ENCODE measurements around the gene TFEB. TPM values are rescaled to one million over a fixed set of nuclear protein-coding genes. Genes with fewer than 3 reads are reported as not detected.

The TFEB gene
- total RNA-seq, 1 donor from 2014 or later: 37.8 TPM

GRCh38 chr6:41733360-41733706 lies 2.1 kb downstream of the TFEB start:
- peaks cover 55% of the 10 kb centered on the region for H3K4me1 ChIP-seq
- no peaks in the 10 kb centered on the region for H3K9me3 ChIP-seq
- peak overlapping the region; percentile 84 to 94 for H3K4me3 ChIP-seq
- TF ChIP-seq, protein P1, sequence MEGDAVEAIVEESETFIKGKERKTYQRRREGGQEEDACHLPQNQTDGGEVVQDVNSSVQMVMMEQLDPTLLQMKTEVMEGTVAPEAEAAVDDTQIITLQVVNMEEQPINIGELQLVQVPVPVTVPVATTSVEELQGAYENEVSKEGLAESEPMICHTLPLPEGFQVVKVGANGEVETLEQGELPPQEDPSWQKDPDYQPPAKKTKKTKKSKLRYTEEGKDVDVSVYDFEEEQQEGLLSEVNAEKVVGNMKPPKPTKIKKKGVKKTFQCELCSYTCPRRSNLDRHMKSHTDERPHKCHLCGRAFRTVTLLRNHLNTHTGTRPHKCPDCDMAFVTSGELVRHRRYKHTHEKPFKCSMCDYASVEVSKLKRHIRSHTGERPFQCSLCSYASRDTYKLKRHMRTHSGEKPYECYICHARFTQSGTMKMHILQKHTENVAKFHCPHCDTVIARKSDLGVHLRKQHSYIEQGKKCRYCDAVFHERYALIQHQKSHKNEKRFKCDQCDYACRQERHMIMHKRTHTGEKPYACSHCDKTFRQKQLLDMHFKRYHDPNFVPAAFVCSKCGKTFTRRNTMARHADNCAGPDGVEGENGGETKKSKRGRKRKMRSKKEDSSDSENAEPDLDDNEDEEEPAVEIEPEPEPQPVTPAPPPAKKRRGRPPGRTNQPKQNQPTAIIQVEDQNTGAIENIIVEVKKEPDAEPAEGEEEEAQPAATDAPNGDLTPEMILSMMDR (IDR thresholded peaks at IDR 0.05): no peak
- TF ChIP-seq POLR2A (IDR thresholded peaks at IDR 0.05): no peak
- TF ChIP-seq POLR2AphosphoS5 (IDR thresholded peaks at IDR 0.05; ENCODE audit: insufficient read depth in 1 of 2, low read depth in 1 of 2): no peak
- no peaks in the 10 kb centered on the region for H3K36me3 ChIP-seq
- no peak for DNase-seq (ENCODE audit: extremely low spot score in 2 of 2)
- no peaks in the 10 kb centered on the region for H3K27me3 ChIP-seq
- intact Hi-C loops (cut with DNase I): no loop called here
- peak overlapping the region; percentile 98 for H3K27ac ChIP-seq

DNA sequence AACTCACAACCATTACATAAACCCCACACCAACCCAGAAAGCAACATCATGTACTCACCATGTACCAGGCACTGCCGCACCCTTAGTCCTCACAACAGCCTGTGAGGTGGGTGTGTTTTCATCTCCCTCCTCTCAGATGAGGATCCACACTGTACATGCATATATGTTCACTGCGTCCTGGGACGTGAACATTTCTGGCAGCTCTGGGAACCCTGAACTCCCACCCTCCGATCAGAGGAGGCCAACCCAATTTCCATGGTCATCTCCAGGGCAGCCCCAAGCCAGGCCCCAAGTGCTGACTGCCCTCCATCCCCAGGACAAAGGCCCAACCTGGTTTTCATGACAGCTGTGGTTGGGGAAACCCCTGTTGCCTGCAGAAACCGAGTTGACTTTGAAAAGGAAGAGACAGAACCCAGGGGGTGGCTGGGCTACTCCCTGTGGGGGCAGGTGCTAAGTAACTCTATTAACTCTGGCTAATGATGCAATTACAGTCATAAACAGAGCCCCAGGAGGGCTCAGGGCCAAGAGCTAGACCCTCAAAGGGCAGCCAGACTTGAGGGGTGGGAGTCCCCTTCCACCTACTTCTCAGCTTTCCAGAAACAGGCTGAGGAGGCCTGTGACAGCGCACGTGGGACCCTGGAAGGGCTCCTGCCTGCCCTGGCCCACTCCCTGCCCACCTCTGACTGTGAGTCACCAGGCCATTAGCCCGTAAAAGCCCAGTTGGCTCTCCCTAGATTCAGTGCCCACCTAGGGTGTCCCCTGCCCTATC lies 2.6 kb downstream of the TFEB start:
- H3K27me3 ChIP-seq: no peaks in the 10 kb centered on the region
- intact Hi-C loops (cut with DNase I): no loop called here
- H3K27ac ChIP-seq: peak overlapping the region; percentile 98
- no peaks in the 10 kb centered on the region for H3K36me3 ChIP-seq
- H3K9me3 ChIP-seq: no peaks in the 10 kb centered on the region
- peak overlapping the region; percentile 84 to 94 for H3K4me3 ChIP-seq
- TF ChIP-seq POLR2A (IDR thresholded peaks at IDR 0.05): no peak
- TF ChIP-seq, protein P1 (IDR thresholded peaks at IDR 0.05): no peak
- TF ChIP-seq POLR2AphosphoS5 (IDR thresholded peaks at IDR 0.05; ENCODE audit: insufficient read depth in 1 of 2, low read depth in 1 of 2): peak; percentile 13 to 22
- DNase-seq (ENCODE audit: extremely low spot score in 2 of 2): no peak
- H3K4me1 ChIP-seq: peaks cover 61% of the 10 kb centered on the region

GRCh38 chr6:41732149-41732548 lies 3.3 kb downstream of the TFEB start:
- DNase-seq (ENCODE audit: extremely low spot score in 2 of 2): no peak
- Histone ChIP-seq H3K4me3 (no peak overlapping the region), H3K27me3 (no peaks in the 10 kb centered on the region), H3K36me3 (no peaks in the 10 kb centered on the region), H3K9me3 (no peaks in the 10 kb centered on the region), H3K27ac (no peak overlapping the region), H3K4me1 (peaks cover 65% of the 10 kb centered on the region)
- TF ChIP-seq POLR2A (IDR thresholded peaks at IDR 0.05): no peak
- TF ChIP-seq, protein P1 (IDR thresholded peaks at IDR 0.05): no peak
- no peak for TF ChIP-seq POLR2AphosphoS5 (IDR thresholded peaks at IDR 0.05; ENCODE audit: insufficient read depth in 1 of 2, low read depth in 1 of 2)
- intact Hi-C loops (cut with DNase I): no loop called here

DNA sequence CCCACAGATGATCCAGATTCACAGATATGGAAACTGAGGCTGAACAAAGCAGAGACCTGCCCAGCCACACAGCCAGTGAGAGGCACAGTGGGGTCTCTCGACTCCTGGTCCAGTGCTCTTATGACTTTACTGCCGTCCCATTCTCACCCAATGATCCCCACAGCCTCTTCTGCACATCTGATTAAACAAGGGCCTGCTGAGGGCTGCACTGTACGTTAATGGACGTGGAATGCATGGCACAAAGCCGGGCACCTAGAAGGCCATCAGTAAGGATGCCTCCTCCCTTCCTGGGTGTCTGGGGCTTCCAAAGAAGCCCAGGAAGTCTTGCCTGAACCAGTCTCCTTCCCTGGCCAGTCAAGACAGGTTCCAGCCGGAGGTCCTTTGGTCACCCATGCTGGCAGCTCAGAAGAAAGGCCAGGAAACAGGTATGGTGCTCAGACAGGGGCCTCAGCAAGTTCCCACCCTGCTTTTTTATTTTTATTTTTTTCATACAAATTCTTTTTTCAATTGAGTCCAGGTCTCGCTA lies 3.8 kb downstream of the TFEB start:
- Histone ChIP-seq H3K27ac (no peak overlapping the region), H3K36me3 (no peaks in the 10 kb centered on the region), H3K9me3 (no peaks in the 10 kb centered on the region), H3K4me1 (peaks cover 65% of the 10 kb centered on the region), H3K4me3 (no peak overlapping the region), H3K27me3 (no peaks in the 10 kb centered on the region)
- no peak for DNase-seq (ENCODE audit: extremely low spot score in 2 of 2)
- intact Hi-C loops (cut with DNase I): no loop called here
- TF ChIP-seq POLR2A (IDR thresholded peaks at IDR 0.05) (no peak), POLR2AphosphoS5 (IDR thresholded peaks at IDR 0.05; ENCODE audit: insufficient read depth in 1 of 2, low read depth in 1 of 2) (no peak)
- TF ChIP-seq, protein P1 (IDR thresholded peaks at IDR 0.05): no peak
